MM.1S (cell line): ENCODE results near the gene GPR158.

Source experiments
- EZH2 ChIP-seq: fragments of 300-600 bp; sonication (generic); optimal IDR thresholded peaks from 2 replicates; pipeline ENCODE3; 2017; ENCODE audit warnings: low read depth, mild to moderate bottlenecking, antibody characterized with exemption, low read length, mixed read lengths
- TF ChIP-seq, protein P1 (sequence below): fragments of 300-600 bp; sonication (generic); IDR thresholded peaks from 2 replicates; pipeline ENCODE4 v1.5.1; 2016; ENCODE audit warnings: antibody characterized with exemption, low read length, mixed read lengths

DNA sequence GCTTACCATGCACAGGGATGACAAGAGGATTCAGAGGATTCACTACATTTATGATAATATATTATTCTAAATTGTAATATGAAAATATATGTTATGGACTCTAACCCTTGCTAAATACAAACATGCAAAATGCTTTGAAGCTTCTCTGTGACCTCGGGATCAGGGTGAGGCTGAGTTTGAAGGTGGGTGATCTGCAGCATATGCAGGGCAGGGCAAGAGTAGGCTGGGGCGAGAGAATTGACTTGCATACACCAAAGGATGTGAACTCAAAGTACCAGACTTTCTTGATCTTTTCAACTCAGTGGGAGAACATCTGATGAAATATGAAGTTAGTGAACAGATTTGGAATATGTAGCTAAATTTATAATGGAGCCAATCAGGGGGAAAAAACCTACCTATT, 57.0 kb downstream of the GPR158 start:
- TF ChIP-seq, protein P1, sequence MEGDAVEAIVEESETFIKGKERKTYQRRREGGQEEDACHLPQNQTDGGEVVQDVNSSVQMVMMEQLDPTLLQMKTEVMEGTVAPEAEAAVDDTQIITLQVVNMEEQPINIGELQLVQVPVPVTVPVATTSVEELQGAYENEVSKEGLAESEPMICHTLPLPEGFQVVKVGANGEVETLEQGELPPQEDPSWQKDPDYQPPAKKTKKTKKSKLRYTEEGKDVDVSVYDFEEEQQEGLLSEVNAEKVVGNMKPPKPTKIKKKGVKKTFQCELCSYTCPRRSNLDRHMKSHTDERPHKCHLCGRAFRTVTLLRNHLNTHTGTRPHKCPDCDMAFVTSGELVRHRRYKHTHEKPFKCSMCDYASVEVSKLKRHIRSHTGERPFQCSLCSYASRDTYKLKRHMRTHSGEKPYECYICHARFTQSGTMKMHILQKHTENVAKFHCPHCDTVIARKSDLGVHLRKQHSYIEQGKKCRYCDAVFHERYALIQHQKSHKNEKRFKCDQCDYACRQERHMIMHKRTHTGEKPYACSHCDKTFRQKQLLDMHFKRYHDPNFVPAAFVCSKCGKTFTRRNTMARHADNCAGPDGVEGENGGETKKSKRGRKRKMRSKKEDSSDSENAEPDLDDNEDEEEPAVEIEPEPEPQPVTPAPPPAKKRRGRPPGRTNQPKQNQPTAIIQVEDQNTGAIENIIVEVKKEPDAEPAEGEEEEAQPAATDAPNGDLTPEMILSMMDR: no peak
- TF ChIP-seq EZH2: no peak
